ENCODE measurements around the gene SEC22A.

DNA sequence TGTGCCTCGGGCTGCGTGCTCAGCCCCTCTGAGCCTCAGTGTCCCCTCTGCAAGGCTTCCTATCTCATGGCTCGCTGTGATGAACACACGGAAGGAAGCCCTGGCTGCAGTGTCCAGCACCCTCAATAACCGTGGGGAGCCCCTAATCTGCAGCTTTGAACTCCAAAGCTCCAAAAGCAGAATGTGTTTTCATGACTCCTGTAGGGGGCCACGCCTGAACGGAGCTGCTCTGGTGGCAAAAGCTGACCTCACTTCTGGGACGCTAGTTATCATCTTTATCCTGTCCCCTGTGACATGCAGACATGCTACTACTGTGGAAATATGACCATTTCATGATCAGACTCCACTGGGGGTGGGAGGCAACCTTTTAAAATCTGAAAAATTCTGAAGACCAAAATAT is 98.8 kb downstream of the SEC22A start:
- TF ChIP-seq, protein P1, sequence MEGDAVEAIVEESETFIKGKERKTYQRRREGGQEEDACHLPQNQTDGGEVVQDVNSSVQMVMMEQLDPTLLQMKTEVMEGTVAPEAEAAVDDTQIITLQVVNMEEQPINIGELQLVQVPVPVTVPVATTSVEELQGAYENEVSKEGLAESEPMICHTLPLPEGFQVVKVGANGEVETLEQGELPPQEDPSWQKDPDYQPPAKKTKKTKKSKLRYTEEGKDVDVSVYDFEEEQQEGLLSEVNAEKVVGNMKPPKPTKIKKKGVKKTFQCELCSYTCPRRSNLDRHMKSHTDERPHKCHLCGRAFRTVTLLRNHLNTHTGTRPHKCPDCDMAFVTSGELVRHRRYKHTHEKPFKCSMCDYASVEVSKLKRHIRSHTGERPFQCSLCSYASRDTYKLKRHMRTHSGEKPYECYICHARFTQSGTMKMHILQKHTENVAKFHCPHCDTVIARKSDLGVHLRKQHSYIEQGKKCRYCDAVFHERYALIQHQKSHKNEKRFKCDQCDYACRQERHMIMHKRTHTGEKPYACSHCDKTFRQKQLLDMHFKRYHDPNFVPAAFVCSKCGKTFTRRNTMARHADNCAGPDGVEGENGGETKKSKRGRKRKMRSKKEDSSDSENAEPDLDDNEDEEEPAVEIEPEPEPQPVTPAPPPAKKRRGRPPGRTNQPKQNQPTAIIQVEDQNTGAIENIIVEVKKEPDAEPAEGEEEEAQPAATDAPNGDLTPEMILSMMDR (IDR thresholded peaks at IDR 0.05), result no peak
- no peak for TF ChIP-seq EZH2 (IDR thresholded peaks at IDR 0.05; ENCODE audit: borderline replicate concordance, insufficient read depth, low read depth, low read length, poor library complexity, severe bottlenecking)

Measured in B cell (primary cell).